ENCODE results near the gene ARVCF. TPM values are rescaled to one million over a fixed set of nuclear protein-coding genes. Genes with fewer than 3 reads are reported as not detected.

Gene ARVCF
- total and polyA plus RNA-seq, 2 of the 8 experiments (the other 6 are each of a cell fraction or from before 2014, with no cell fraction given), result 31.0 to 43.2 TPM

DNA sequence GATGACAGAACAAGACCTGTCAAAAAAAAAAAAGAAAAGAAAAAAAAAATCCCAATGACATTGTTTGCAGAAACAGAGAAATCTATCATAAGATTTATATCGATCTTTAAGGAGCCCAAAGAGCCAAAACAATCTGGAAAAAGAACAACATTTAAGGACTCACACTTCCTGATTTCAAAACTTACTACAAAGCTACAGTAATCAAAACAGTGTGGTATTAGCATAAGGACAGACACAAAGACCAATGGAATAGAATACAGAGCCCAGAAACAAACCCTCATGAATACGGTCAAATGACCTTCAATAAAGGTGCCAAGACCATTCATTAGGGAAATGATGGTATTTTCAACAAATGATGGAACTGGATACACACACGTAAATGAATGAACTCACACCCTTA lies 12.2 kb downstream of the ARVCF start:
- no peak overlapping the region for H2AFZ ChIP-seq (ENCODE audit: low read length)
- TF ChIP-seq SP4 (IDR thresholded peaks at IDR 0.05; ENCODE audit: low read length) (no peak), POLR2A (IDR thresholded peaks at IDR 0.05; ENCODE audit: control extremely low read depth in 1 of 2, low read depth in 2 of 2, low read length in 2 of 2) (no peak), RAD21 (IDR thresholded peaks at IDR 0.05 in 1 of 2, conservative IDR thresholded peaks at IDR 0.05 in 1 of 2; ENCODE audit: low read depth in 2 of 2, low read length in 2 of 2) (no peak), ASH2L (IDR thresholded peaks at IDR 0.05; ENCODE audit: low read length) (no peak), SRF (IDR thresholded peaks at IDR 0.05; ENCODE audit: low read depth, low read length) (no peak)
- TF ChIP-seq, protein P1, sequence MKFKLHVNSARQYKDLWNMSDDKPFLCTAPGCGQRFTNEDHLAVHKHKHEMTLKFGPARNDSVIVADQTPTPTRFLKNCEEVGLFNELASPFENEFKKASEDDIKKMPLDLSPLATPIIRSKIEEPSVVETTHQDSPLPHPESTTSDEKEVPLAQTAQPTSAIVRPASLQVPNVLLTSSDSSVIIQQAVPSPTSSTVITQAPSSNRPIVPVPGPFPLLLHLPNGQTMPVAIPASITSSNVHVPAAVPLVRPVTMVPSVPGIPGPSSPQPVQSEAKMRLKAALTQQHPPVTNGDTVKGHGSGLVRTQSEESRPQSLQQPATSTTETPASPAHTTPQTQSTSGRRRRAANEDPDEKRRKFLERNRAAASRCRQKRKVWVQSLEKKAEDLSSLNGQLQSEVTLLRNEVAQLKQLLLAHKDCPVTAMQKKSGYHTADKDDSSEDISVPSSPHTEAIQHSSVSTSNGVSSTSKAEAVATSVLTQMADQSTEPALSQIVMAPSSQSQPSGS (IDR thresholded peaks at IDR 0.05; ENCODE audit: low read length), result no peak
- DNase-seq (ENCODE audit: low read depth in 1 of 2, low spot score in 2 of 2), result no peak
- H3K4ac ChIP-seq (replicated peaks; ENCODE audit: insufficient read length, low read depth, low read length), result no peak overlapping the region
- H3K9me3 ChIP-seq (ENCODE audit: insufficient read depth in 2 of 2, low read depth in 1 of 2, low read length in 1 of 2), result no peaks in the 10 kb centered on the region
- no peak overlapping the region for H3K27ac ChIP-seq (ENCODE audit: low read depth, low read length)
- H3K56ac ChIP-seq (replicated peaks; ENCODE audit: insufficient read length, low read depth, low read length), result no peak overlapping the region
- CTCF ChIA-PET (ENCODE audit: partially characterized antibody), result interaction anchor here (0.6 kb wide), 1 partner anchor 27 kb away, joined by 3 read pairs; no protein-coding TSS in a partner anchor
- no peaks in the 10 kb centered on the region for H3K36me3 ChIP-seq (ENCODE audit: control insufficient read depth in 2 of 4, insufficient read depth in 4 of 4, low read length in 3 of 4)
- H3K79me1 ChIP-seq (ENCODE audit: low read depth, low read length), result no peaks in the 10 kb centered on the region; the same call in 1 of the 2 replicates
- H4K8ac ChIP-seq (ENCODE audit: extremely low read depth, insufficient read depth, low read length), result no peak overlapping the region
- H2BK12ac ChIP-seq (ENCODE audit: low read depth, low read length), result no peak overlapping the region
- H3K23ac ChIP-seq (ENCODE audit: insufficient read length), result no peak overlapping the region
- no peak overlapping the region for H3K4me2 ChIP-seq (ENCODE audit: insufficient read depth in 1 of 2, low read depth in 2 of 2, low read length in 2 of 2)
- no peak overlapping the region for H3K14ac ChIP-seq (ENCODE audit: insufficient read length)
- no peaks in the 10 kb centered on the region for H3K23me2 ChIP-seq (ENCODE audit: low read depth, low read length)
- H3K18ac ChIP-seq (ENCODE audit: extremely low read depth, low read length), result no peak overlapping the region
- no peak overlapping the region for H4K5ac ChIP-seq (ENCODE audit: insufficient read length, low read depth, low read length)
- no peak overlapping the region for H2BK120ac ChIP-seq (replicated peaks; ENCODE audit: low read depth, low read length)
- H2BK15ac ChIP-seq (ENCODE audit: low read length), result no peak overlapping the region
- H3K9ac ChIP-seq (replicated peaks in 1 of 4; ENCODE audit: extremely low read depth in 1 of 4, low read depth in 3 of 4, low read length in 3 of 4), result no peak overlapping the region
- no peak for FAIRE-seq
- no peak overlapping the region for H4K91ac ChIP-seq (replicated peaks; ENCODE audit: insufficient read length, low read length)
- H2AK5ac ChIP-seq (ENCODE audit: low read depth, low read length), result no peak overlapping the region
- H4K20me1 ChIP-seq (replicated peaks in 1 of 2; ENCODE audit: control insufficient read depth in 1 of 2, insufficient read depth in 2 of 2, low read length in 2 of 2), result peaks cover 2 to 3% of the 10 kb centered on the region in 2 experiments
- H3K4me1 ChIP-seq (replicated peaks in 1 of 4; ENCODE audit: control insufficient read depth in 3 of 4, insufficient read depth in 4 of 4, low read length in 3 of 4), result peaks cover 4 to 14% (median 7%) of the 10 kb centered on the region in 4 experiments; a peak in 6 of 7 replicates
- H2BK5ac ChIP-seq (ENCODE audit: low read depth, low read length), result no peak overlapping the region
- no peak overlapping the region for H2BK20ac ChIP-seq (ENCODE audit: low read length)
- no peak overlapping the region for H3K4me3 ChIP-seq (ENCODE audit: extremely low read depth in 1 of 4, insufficient read depth in 2 of 4, low read depth in 3 of 4, low read length in 4 of 4)
- no peaks in the 10 kb centered on the region for H3K27me3 ChIP-seq (replicated peaks in 1 of 4; ENCODE audit: control insufficient read depth in 3 of 4, extremely low read depth in 1 of 4, insufficient read depth in 3 of 4, low read length in 3 of 4)
- POLR2A ChIA-PET (ENCODE audit: partially characterized antibody), result no interaction called here
- WGBS, 2 experiments (ENCODE audit: extremely low coverage in 1 of 2, insufficient coverage in 1 of 2, insufficient read length in 1 of 2, insufficient replicate concordance in 2 of 2, low coverage in 1 of 2, low lambda C conversion rate in 2 of 2, missing lambda C conversion rate in 1 of 2), result 97% methylated on average over 3 of the region's 3 CpGs; no CpG with 5 or more reads in 1 of the 2 experiments
- no peaks in the 10 kb centered on the region for H3K79me2 ChIP-seq (ENCODE audit: control insufficient read depth in 1 of 2, insufficient read depth in 2 of 2, low read length in 2 of 2)
